HK-2 (cell line): ENCODE results near the gene TRIP10.
A peak's percentile ranks its signal among the peaks of the same experiment; 100 is the strongest.

Experiments used
- DNase-seq: peaks from one replicate; pipeline ENCODE4 v3.0.0-alpha.2; 2018; ENCODE audit not compliant: unreplicated experiment

Gene TRIP10

DNA sequence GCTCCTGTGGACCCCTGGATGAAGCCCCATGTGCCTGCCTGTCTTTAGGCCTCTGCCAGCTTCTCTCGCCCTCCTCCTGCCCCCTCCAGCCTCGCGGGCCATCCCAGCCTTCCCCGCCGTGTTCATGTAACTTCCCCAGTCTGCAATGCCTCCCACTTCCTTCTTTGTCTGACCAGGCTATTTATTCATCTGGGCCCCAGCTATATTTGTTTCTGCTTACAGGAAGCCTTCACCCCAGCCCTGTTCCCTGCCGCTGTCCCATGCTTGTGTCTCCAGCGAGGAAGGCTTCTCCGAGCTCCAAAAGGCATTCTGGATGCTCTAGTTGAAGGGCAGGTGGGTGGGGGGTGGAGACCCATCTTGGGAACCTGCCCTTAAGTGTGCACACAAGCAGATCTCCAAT, 11.1 kb upstream of the TRIP10 start:
- DNase-seq = no peak

DNA sequence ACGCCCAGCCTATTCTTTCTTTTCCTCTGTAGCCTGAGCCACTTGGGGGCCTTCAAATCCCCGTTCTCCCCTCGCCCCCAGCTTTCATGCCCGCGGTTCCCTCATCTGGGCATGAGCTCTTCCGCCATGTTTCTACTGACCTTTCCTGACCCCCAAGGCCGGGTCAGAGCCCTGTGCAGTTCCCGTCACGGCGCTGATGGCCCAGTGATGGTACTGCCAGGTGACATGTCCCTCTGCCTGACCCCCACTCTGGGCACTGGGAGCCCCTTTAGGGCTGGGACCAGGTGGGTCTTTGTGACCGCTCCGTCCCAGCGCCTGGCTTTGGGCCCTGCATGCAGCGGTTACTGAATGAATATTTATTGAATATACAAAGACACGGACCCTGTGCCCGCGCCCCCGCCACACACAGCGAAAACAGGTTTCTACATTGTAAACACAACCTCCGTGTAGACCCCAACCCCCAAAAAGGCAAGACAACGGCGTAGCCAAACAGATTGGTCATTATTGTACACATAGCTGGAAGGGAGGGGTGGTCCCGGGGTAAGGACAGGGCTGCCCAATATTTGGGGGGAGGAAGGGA, 9.8 kb upstream of the TRIP10 start:
- no peak for DNase-seq

DNA sequence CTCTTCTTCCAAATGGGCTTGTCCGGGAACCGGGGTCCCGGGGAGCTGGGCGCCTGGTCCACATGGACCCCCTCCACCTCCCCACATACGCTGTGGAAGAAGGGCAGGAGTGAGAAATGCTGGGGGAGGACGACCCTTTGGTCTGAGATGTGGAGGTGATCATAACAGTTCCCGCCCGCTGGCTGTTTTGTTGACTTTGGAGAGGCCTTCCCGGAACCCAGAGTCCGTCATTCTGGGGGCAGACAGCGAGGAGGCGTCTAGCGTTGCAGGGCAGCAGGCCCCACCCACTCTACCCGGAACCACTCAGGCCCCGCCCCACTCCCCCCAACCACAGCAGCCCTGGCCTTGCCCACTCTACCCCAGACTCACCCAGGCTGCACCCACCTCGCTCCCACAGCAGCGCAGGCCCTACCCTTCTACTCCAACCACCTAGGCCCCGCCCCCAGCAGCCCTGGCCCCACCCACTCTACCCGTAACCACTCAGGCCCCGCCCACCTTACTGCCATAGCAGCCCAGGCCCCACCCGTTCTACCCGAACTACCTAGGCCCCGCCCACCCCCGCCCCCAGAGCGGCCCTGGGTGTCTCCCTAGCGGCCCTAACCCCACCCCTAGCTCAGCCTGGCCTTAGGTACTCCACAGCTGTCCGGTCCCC, 9.2 kb upstream of the TRIP10 start:
- no peak for DNase-seq

DNA sequence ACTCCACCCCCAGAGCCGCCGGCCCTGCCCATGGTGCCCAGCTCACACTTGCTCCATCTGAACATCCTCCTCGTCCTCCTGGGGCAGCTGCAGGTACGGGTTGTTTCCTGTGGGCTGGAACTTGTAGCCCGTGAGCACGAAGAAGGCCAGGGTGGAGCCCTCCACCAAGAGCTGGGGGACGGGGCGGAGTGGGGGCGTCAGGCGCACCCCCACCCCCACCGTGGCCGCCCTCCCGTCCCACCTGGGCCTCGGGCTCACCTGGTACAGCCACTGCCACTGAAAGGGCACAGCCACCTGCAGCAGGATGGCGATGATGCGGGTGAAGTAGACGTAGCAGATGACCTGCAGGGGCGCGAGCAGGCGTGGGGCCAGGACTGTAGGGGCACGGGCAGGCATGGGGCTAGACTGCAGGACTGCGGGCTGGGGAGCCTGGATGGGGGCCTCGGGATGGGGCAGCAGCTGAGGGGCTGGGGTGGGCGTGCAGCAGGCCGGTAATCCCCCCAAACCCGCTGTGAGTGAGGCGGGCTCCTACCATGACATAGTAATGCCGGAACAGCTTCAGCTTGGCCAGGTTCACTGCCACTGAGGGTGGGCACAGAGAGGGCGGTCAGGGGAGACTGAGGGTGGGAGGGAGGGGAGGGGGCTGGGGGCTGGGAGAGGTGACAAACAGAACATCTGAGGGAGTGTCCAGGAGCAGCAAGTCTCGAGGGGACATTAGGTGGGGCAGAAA, 8.4 kb upstream of the TRIP10 start:
- DNase-seq = no peak

DNA sequence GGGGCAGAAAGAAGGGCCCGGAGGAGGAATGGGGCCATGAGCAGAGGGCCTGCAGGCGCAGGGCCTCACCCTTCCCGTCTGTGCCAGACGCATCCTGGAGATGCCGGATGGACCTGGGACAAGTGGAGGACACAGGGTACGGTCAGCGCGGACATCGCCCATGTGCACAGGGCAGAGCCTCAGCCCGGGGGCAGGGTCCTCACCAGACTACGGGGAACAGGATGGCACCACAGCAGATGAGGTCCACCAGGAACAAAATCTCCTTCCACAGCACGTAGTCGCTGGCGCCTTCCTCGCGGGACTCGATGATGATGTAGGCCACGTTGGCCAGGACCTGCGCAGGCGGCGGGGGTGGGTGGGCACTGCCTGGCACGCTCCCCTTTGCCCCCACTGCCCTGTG, 7.7 kb upstream of the TRIP10 start:
- DNase-seq = no peak

DNA sequence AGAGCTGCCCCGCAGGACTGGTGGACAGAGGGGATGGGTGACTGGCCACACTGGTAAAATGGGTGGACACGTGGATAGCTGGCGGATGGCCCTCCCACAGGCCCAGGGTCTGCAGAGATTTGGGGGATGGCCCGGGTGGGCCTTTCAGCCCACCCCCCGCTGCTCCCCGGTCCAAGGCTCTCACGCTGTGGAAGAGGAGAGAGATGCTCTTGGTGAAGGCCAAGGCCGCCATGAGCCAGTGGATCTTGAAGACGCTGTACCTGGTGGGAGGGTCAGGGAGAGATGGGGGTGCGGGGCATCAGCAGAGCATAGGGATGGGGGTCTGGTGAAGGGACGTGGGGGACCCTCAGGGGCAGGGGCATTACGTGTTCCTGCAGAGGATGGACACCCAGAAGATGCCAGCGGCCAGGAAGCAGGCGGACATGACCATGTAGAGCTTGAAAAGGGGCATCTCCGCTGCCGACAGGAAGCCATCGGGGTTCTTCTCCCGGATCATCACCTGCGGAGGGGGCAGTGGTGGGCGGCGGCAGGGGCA, 6.6 kb upstream of the TRIP10 start:
- DNase-seq = no peak

DNA sequence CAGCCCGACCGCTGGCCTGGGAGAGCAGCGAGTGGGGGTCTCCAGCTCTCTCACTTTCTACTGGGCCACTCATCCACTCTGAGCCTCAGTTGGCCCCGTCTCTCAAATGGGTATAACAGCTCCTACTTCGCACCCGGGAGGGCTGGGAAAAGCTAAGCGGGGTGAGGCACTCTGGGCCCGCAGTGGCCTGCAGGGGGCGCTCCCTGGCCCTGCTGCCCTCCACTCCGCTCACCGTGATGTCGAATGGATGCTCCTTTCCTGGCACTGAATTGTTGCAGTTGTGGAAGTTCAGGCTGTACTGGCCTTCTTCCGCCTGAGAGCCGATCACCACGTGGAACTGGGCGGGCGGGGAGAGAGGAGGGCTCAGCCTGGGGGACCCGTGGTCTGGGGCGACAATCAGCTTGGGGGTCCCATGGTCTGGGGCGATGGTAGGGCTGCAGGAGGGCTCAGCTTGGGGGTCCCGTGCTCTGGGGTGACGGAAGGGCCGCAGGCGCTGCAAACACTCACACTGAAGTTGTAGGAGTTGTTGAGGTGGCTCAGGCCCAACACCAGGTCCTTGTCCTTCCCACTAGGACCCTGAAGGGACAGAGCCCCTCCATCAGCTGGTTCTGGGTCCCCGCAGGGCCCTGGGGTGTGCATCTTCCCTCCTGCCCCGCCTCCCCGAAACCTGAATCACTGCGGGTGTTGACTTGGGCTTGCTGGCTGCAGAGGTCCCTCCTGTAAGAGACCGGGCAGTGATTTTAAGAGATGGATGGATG, 6.0 kb upstream of the TRIP10 start:
- no peak for DNase-seq

DNA sequence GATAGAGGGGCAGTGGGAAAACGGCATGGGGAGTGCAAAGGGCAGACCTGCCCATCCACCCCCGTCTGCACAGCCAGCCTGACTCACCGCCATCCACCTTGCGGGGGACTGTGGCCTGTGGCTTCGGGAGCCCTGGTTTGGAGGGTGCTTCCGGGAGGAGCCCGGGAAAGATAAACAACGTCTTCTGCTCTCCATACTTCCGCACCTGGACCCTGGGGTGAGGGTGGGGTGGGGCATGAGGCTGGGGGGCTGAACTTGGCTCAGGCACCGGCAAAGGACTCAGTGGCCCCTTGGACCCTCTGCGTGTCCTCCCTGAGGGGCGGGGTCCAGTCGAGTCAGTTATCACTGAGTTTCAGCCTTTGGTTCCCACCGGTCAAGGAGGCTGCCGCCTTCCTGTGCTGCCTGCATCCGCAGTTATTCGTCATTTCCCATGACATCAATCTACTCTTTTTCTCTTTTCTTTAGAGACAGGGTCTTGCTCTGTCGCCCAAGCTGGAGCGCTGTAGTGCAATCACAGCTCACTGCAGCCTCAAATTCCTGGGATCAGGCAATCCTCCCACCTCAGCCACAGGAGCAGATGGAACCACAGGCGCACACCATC, 5.3 kb upstream of the TRIP10 start:
- DNase-seq = peak; percentile 57

GRCh38 chr19:6735181-6735911, 4.1 kb upstream of the TRIP10 start:
- DNase-seq = peak; percentile 31

GRCh38 chr19:6736169-6736916, 3.1 kb upstream of the TRIP10 start:
- peak; percentile 86 for DNase-seq

- no peak for DNase-seq
Observed at GRCh38 chr19:6736917-6737283, 2.6 kb upstream of the TRIP10 start.

GRCh38 chr19:6737284-6737872, 2.1 kb upstream of the TRIP10 start, which contains the start of gene GPR108:
Gene GPR108, minus strand, starts transcription at chr19:6737580. Its CDS starts 4 bp downstream, at chr19:6737576.
- DNase-seq = peak; percentile 99

DNA sequence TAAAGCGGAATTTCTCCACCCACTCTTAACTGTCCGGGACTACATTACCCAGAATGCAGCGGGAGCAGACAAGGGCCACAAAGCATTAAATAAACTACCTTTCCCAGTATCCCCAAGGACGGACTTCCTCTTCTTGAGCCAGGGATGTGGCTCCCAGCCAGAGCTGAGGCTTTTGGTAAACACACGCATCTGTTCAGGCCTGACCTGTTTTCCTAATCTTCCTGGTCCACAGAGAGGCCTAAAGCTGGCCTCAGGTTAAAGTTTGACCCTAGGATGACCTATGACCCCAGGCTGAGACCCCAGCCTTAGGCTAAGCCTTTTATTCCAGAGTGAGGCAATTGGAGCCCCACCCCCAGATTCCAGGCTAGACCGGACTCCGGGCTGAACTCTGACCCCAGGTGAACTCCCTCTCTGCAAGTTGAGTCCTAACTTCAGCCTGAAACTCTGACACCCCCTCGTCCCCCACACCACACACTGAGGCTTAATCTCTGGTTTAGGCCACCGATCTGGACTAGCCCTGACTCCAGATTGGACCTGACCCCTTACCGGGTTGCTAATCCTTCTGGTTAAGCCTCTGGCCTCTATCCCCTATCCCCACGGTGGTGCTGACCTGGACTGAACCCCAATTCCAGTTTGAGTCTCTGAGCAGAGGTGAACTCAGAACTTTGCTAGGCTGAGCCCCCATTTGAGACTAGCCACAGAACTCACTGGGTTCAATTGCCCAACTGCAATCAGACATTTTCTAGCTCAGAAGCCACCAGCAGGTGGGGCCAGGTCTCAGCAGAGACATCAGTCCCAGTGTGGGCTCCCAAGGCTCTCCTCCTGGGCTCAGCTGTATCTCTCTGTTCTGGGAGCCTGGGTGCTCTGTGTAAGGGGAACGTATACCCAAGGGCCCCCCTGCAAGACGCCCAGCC, 1.4 kb upstream of the TRIP10 start:
- peak; percentile 82 for DNase-seq

- peak; percentile 65 for DNase-seq
Observed at GRCh38 chr19:6738787-6739389, 592 bp upstream of the TRIP10 start.

- peak; percentile 49 for DNase-seq
Observed at GRCh38 chr19:6739883-6740588, 556 bp downstream of the TRIP10 start.

- peak; percentile 67 for DNase-seq
Observed at GRCh38 chr19:6740589-6741343, 1.3 kb downstream of the TRIP10 start.

DNA sequence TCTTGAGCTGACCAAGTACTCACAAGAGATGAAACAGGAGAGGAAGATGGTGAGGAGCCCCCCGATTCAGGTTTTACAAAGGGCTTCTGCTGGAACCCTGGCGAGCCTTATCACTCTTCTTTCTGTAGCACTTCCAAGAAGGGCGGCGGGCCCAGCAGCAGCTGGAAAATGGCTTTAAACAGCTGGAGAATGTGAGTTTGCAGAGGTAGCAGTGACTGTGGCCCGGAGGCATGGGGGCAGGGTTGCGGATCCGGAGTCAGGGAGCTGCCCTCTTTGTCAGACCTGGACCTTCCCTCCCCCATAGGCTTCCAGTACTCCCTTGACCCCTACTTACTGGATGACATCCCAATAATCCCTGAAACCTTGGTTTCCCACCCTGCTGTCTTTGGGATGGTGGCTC, 3.6 kb downstream of the TRIP10 start:
- no peak for DNase-seq
